Testis (tissue), 3 donors: Measurements from ENCODE around the gene DMBT1. TPM values are rescaled to one million over a fixed set of nuclear protein-coding genes. Genes with fewer than 3 reads are reported as not detected.

Experiments
- DNase-seq: peaks from one replicate; pipeline ENCODE4 v3.0.0-alpha.2; 2019
- H3K27ac ChIP-seq, 2 donors: fragments of 200-600 bp; sonication (generic); one replicate each; pipeline ENCODE4 v1.5.1; 2019
- H3K27me3 ChIP-seq: fragments of 200-600 bp; sonication (generic); one replicate; pipeline ENCODE4 v1.5.1; 2019
- H3K36me3 ChIP-seq: fragments of 200-600 bp; sonication (generic); one replicate; pipeline ENCODE4 v1.5.1; 2017; ENCODE audit warnings: low read depth; ENCODE audit errors: missing control alignments
- H3K4me1 ChIP-seq: fragments of 200-600 bp; sonication (generic); one replicate; pipeline ENCODE4 v1.5.1; 2019
- H3K4me3 ChIP-seq, 2 donors: fragments of 200-600 bp; sonication (generic); one replicate each; pipeline ENCODE4 v1.5.1; 2017 to 2019
- H3K9me3 ChIP-seq: fragments of 200-600 bp; sonication (generic); one replicate; pipeline ENCODE4 v1.5.1; 2017
- POLR2A ChIP-seq: fragments of 450-650 bp; IDR thresholded peaks from one replicate; pipeline ENCODE4 v1.6.1; 2017; ENCODE audit warnings: antibody characterized with exemption, mild to moderate bottlenecking, moderate library complexity
- WGBS, 2 donors: methylation state at CpG; one replicate each; pipeline ENCODE4 v1.1.5; 2018; 5-methylcytosine and 5-hydroxymethylcytosine counted together
- intact Hi-C: fragments of 100-400 bp; cut with DNase I; formaldehyde crosslinking; loops from one replicate; pipeline ENCODE4 v1.15.1; 2023; ENCODE audit warnings: low total_unique reads
- polyA plus RNA-seq: library from polyadenylated mRNA; stranded (reverse); fragments of 350-450 nt; fragmentation: Illumina TruSeq; extraction: RNeasy Lipid Tissue Mini Kit (QIAGEN cat#74804); gene quantifications from one replicate; pipeline ENCODE4 v1.2.3, GENCODE V29; 2014; ENCODE audit warnings: low read depth, low replicate concordance; ENCODE audit not compliant: insufficient read depth
- total RNA-seq, 2 donors: library from RNA; depleted of rRNA; stranded (reverse); fragments of >200 nt; gene quantifications; one replicate each; pipeline ENCODE4 v1.2.3, GENCODE V29; 2016
- TF ChIP-seq, protein P1 (sequence below), 3 experiments: fragments of 450-650 bp in 2 of 3; fragments of 200-600 bp in 1 of 3; sonication (generic) in 1 of 3; IDR thresholded peaks; one replicate each; pipeline ENCODE4 v1.5.1; 2016 to 2019; ENCODE audit warnings: antibody characterized with exemption in 3 of 3, mild to moderate bottlenecking in 2 of 3, moderate library complexity in 1 of 3

The DMBT1 gene
- total and polyA plus RNA-seq, 3 donors from 2014 or later: 0.87 to 2.7 (median 1.2) TPM

- no peaks in the 10 kb centered on the region for H3K36me3 ChIP-seq
- H3K27me3 ChIP-seq: no peaks in the 10 kb centered on the region
- H3K27ac ChIP-seq: no peak overlapping the region
- H3K9me3 ChIP-seq: no peaks in the 10 kb centered on the region
- no peak overlapping the region for H3K4me3 ChIP-seq
- TF ChIP-seq, protein P1, sequence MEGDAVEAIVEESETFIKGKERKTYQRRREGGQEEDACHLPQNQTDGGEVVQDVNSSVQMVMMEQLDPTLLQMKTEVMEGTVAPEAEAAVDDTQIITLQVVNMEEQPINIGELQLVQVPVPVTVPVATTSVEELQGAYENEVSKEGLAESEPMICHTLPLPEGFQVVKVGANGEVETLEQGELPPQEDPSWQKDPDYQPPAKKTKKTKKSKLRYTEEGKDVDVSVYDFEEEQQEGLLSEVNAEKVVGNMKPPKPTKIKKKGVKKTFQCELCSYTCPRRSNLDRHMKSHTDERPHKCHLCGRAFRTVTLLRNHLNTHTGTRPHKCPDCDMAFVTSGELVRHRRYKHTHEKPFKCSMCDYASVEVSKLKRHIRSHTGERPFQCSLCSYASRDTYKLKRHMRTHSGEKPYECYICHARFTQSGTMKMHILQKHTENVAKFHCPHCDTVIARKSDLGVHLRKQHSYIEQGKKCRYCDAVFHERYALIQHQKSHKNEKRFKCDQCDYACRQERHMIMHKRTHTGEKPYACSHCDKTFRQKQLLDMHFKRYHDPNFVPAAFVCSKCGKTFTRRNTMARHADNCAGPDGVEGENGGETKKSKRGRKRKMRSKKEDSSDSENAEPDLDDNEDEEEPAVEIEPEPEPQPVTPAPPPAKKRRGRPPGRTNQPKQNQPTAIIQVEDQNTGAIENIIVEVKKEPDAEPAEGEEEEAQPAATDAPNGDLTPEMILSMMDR (IDR thresholded peaks at IDR 0.05): no peak
- no peak for TF ChIP-seq POLR2A
- H3K4me1 ChIP-seq: no peaks in the 10 kb centered on the region
- 78 to 82% methylated on average over 9 to 16 of the region's 16 CpGs for WGBS, 2 donors
- no peak for DNase-seq
- intact Hi-C loops: no loop called here
These were observed 44.8 kb upstream of the DMBT1 start for GRCh38 chr10:122515588-122516231.

DNA sequence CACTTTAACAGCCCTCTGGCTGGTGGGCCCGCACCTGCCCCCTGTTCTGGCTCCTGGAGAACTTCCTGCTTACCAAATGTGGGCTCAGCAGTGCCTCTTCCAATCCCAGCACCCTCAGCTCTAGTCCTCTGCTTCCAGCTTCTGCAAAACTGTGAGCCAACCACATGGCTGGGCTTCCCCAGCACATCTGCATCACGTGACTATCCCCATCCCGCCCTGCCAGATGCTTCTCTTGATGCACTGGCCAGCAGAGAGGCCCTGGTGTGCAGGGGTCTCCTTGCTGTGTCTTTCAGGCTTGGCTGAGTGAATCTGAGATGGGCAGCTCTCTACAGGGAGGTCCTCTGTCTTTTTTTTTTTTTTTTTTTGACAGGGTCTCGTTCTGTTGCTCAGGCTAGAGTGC lies 43.8 kb upstream of the DMBT1 start:
- Histone ChIP-seq H3K4me3 (no peak overlapping the region), H3K4me1 (no peaks in the 10 kb centered on the region), H3K36me3 (no peaks in the 10 kb centered on the region), H3K9me3 (no peaks in the 10 kb centered on the region), H3K27me3 (no peaks in the 10 kb centered on the region), H3K27ac (no peak overlapping the region)
- WGBS, 2 donors: 81 to 88% methylated on average over 4 of the region's 4 CpGs
- intact Hi-C loops: no loop called here
- no peak for DNase-seq
- TF ChIP-seq, protein P1 (IDR thresholded peaks at IDR 0.05): no peak
- no peak for TF ChIP-seq POLR2A

- Histone ChIP-seq H3K27me3 (no peaks in the 10 kb centered on the region), H3K27ac (no peak overlapping the region), H3K4me1 (no peaks in the 10 kb centered on the region), H3K4me3 (no peak overlapping the region), H3K9me3 (no peaks in the 10 kb centered on the region), H3K36me3 (no peaks in the 10 kb centered on the region)
- TF ChIP-seq POLR2A: no peak
- TF ChIP-seq, protein P1 (IDR thresholded peaks at IDR 0.05): no peak
- intact Hi-C loops: no loop called here
- 77 to 84% methylated on average over 7 of the region's 7 CpGs for WGBS, 2 donors
- no peak for DNase-seq
These were observed 41.4 kb upstream of the DMBT1 start for GRCh38 chr10:122519144-122519543.

DNA sequence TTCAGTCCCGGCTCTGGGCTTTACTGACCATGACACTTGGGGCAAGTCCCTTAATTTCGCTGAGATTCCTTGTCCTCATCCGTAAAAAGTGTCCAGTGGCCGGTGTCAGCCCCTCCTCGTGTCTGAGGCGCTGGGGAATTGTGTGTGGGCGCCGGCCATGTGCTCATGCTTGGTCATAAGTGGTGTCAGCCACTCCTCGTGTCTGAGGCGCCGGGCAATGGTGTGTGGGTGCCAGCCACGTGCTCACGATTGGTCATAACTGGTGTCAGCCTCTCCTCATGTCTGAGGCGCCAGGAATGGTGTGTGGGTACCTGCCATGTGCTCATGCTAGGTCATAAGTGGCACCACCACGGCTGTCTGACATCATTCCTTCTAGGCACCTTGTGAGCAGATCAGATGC lies 40.7 kb upstream of the DMBT1 start:
- Histone ChIP-seq H3K27me3 (no peaks in the 10 kb centered on the region), H3K4me3 (no peak overlapping the region), H3K9me3 (no peaks in the 10 kb centered on the region), H3K4me1 (no peaks in the 10 kb centered on the region), H3K36me3 (no peaks in the 10 kb centered on the region), H3K27ac (no peak overlapping the region)
- DNase-seq: no peak
- intact Hi-C loops: no loop called here
- WGBS, 2 donors: 89 to 91% methylated on average over 7 to 15 of the region's 15 CpGs
- TF ChIP-seq POLR2A: no peak
- TF ChIP-seq, protein P1 (IDR thresholded peaks at IDR 0.05): no peak

DNA sequence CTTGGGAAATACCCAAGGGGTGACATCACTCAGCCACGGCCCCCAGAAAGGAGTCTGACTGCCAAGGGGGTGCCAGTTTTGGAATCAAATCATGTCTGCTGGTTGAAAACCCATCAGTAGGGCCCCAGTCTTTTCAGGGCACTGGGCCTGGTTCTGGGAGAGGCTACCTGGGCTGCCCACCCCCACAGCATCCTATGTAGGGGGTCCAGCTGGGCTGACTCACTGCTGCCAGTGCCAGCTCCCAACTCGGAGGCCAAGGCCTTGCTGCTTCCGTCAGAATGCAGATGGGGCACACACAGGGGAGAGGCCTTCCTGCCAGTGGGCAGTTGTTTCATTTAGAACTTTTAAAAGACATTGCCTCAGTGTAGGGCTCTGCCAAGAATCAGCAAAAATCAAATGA lies 39.5 kb upstream of the DMBT1 start:
- H3K36me3 ChIP-seq: no peaks in the 10 kb centered on the region
- no peaks in the 10 kb centered on the region for H3K4me1 ChIP-seq
- no peaks in the 10 kb centered on the region for H3K9me3 ChIP-seq
- no peak for DNase-seq
- 50 to 56% methylated on average over 2 to 3 of the region's 3 CpGs for WGBS, 2 donors
- no peaks in the 10 kb centered on the region for H3K27me3 ChIP-seq
- TF ChIP-seq, protein P1 (IDR thresholded peaks at IDR 0.05): no peak
- TF ChIP-seq POLR2A: no peak
- intact Hi-C loops: no loop called here
- H3K27ac ChIP-seq: no peak overlapping the region
- H3K4me3 ChIP-seq: no peak overlapping the region
